PFSK-1 (cell line): ENCODE results near the gene EEFSEC.

Experiments
- SIN3A ChIP-seq: IDR thresholded peaks from 2 replicates; pipeline ENCODE4 v1.6.1; 2012; ENCODE audit warnings: mild to moderate bottlenecking, low read length, moderate library complexity, borderline replicate concordance; ENCODE audit not compliant: insufficient read depth
- TAF1 ChIP-seq: IDR thresholded peaks from 2 replicates; pipeline ENCODE4 v1.6.1; 2012; ENCODE audit warnings: low read length, control low read depth, borderline replicate concordance; ENCODE audit not compliant: insufficient read depth

DNA sequence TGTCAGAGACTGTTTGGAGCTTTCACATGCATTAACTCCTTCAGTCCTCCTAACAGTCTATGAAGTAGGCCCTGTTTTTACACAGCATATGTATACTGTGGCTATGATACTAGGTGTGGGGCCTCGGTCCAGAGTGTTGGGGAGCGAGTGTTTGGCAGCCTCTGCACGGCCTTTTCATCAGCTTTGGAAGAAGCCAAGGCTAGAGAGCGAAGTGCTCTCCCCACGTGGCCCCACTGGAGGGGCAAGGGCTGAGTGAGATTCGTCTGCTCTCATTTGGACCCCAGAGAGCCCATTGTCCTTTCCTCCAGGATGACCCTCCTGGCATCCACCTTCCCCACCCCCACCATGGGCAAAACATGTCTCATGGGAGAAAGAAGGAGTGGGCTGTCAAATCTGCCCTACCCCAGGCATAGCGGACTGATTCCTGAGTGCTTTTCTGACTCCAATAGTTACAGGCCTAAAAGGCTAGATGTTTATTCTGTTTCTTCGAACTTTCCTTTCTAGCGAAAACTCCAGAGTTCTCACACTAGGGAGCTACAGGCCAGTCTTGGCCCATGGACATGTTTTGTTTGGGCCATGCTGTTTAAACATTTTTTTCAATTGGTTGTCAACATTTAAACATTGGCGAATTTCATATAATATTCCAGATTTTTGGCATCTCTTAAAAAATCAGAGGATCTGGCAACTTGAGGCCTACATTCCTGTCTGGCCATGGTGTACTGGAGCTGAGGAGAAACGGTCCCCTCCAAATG lies 76.0 kb downstream of the EEFSEC start:
- TF ChIP-seq SIN3A = no peak
- no peak for TF ChIP-seq TAF1
